Measurements from ENCODE around the gene LMNTD1.

LMNTD1 gene

GRCh38 chr12:25518512-25518911 lies 34.6 kb downstream of the LMNTD1 start (continued):
- TF ChIP-seq, protein P1, sequence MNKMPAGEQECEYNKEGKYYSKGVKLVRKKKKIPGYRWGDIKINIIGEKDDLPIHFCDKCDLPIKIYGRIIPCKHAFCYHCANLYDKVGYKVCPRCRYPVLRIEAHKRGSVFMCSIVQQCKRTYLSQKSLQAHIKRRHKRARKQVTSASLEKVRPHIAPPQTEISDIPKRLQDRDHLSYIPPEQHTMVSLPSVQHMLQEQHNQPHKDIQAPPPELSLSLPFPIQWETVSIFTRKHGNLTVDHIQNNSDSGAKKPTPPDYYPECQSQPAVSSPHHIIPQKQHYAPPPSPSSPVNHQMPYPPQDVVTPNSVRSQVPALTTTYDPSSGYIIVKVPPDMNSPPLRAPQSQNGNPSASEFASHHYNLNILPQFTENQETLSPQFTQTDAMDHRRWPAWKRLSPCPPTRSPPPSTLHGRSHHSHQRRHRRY (tag by site-specific recombination; IDR thresholded peaks at IDR 0.05): no peak
- TF ChIP-seq ZEB2 (tag by site-specific recombination; IDR thresholded peaks at IDR 0.05): no peak
- no peak for TF ChIP-seq ZNF561 (tag by site-specific recombination; IDR thresholded peaks at IDR 0.05; ENCODE audit: borderline replicate concordance)
- TF ChIP-seq MZF1 (tag by site-specific recombination; IDR thresholded peaks at IDR 0.05; ENCODE audit: borderline replicate concordance): no peak

GRCh38 chr12:25504744-25505143 lies 48.3 kb downstream of the LMNTD1 start:
- Histone ChIP-seq H3K9me3 (ENCODE audit: control insufficient read depth, insufficient read depth, low read depth, low read length) (no peaks in the 10 kb centered on the region), H3K4me1 (ENCODE audit: control insufficient read depth, insufficient read depth, low read length) (no peaks in the 10 kb centered on the region), H3K4me3 (ENCODE audit: low read depth, low read length) (no peak overlapping the region), H3K36me3 (ENCODE audit: control insufficient read depth in 2 of 2, insufficient read depth in 1 of 2, low read length in 2 of 2) (no peaks in the 10 kb centered on the region), H3K27ac (ENCODE audit: extremely low read depth, low read depth, low read length) (no peak overlapping the region)
- no peak for TF ChIP-seq ZIC2 (tag by site-specific recombination; IDR thresholded peaks at IDR 0.05)
- TF ChIP-seq ZBTB21 (tag by site-specific recombination; IDR thresholded peaks at IDR 0.05): no peak
- TF ChIP-seq MEIS1 (CRISPR knock-in tag; IDR thresholded peaks at IDR 0.05; ENCODE audit: borderline replicate concordance): no peak
- TF ChIP-seq ZNF624 (tag by site-specific recombination; IDR thresholded peaks at IDR 0.05): no peak
- no peak for TF ChIP-seq ZNF155 (tag by site-specific recombination; IDR thresholded peaks at IDR 0.05)
- no peak for TF ChIP-seq PBX3 (CRISPR knock-in tag; IDR thresholded peaks at IDR 0.05)
- TF ChIP-seq ZNF585B (tag by site-specific recombination; IDR thresholded peaks at IDR 0.05): no peak
- TF ChIP-seq ZNF544 (tag by site-specific recombination; IDR thresholded peaks at IDR 0.05): no peak
- POLR2A ChIA-PET: no interaction called here
- CTCF ChIA-PET: interaction anchor here (0.6 to 0.7 kb wide), 2 partner anchors 8 to 312 kb away, joined by 3 read pairs; no protein-coding TSS in a partner anchor

- ChIA-PET POLR2A (interaction anchor here (0.6 kb wide), 1 partner anchor 361 kb away, joined by 3 read pairs; no protein-coding TSS in a partner anchor), CTCF (interaction anchor here (0.6 to 1.3 kb wide), 2 partner anchors 30 to 68 kb away, joined by 3 to 4 read pairs; no protein-coding TSS in a partner anchor)
- TF ChIP-seq ZNF292 (tag by site-specific recombination; IDR thresholded peaks at IDR 0.05; ENCODE audit: borderline replicate concordance, low read depth): no peak
- no peak for TF ChIP-seq ZNF837 (tag by site-specific recombination; IDR thresholded peaks at IDR 0.05)
- no peak for TF ChIP-seq HOXC10 (CRISPR knock-in tag; IDR thresholded peaks at IDR 0.05)
- no peak for TF ChIP-seq SP2 (tag by site-specific recombination; IDR thresholded peaks at IDR 0.05)
- TF ChIP-seq ZNF2 (tag by site-specific recombination; IDR thresholded peaks at IDR 0.05): no peak
- TF ChIP-seq KLF7 (tag by site-specific recombination; IDR thresholded peaks at IDR 0.05; ENCODE audit: borderline replicate concordance): no peak
- TF ChIP-seq ZNF658 (tag by site-specific recombination; IDR thresholded peaks at IDR 0.05): no peak
- TF ChIP-seq WT1 (tag by site-specific recombination; IDR thresholded peaks at IDR 0.05): no peak
- TF ChIP-seq, protein P2, sequence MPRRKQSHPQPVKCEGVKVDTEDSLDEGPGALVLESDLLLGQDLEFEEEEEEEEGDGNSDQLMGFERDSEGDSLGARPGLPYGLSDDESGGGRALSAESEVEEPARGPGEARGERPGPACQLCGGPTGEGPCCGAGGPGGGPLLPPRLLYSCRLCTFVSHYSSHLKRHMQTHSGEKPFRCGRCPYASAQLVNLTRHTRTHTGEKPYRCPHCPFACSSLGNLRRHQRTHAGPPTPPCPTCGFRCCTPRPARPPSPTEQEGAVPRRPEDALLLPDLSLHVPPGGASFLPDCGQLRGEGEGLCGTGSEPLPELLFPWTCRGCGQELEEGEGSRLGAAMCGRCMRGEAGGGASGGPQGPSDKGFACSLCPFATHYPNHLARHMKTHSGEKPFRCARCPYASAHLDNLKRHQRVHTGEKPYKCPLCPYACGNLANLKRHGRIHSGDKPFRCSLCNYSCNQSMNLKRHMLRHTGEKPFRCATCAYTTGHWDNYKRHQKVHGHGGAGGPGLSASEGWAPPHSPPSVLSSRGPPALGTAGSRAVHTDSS (tag by site-specific recombination; IDR thresholded peaks at IDR 0.05): no peak
- TF ChIP-seq ZEB2 (tag by site-specific recombination; IDR thresholded peaks at IDR 0.05): no peak
- TF ChIP-seq PBX3 (CRISPR knock-in tag; IDR thresholded peaks at IDR 0.05): no peak
- TF ChIP-seq BCL6B (tag by site-specific recombination; IDR thresholded peaks at IDR 0.05): no peak
- no peak for TF ChIP-seq ZNF23 (tag by site-specific recombination; IDR thresholded peaks at IDR 0.05; ENCODE audit: borderline replicate concordance)
- TF ChIP-seq ZBTB8A (tag by site-specific recombination; IDR thresholded peaks at IDR 0.05): no peak
- no peaks in the 10 kb centered on the region for H3K4me1 ChIP-seq (ENCODE audit: control insufficient read depth, insufficient read depth, low read length)
- H3K27ac ChIP-seq (ENCODE audit: extremely low read depth, low read depth, low read length): no peak overlapping the region
- H3K36me3 ChIP-seq (ENCODE audit: control insufficient read depth in 2 of 2, insufficient read depth in 1 of 2, low read length in 2 of 2): no peaks in the 10 kb centered on the region
- no peaks in the 10 kb centered on the region for H3K9me3 ChIP-seq (ENCODE audit: control insufficient read depth, insufficient read depth, low read depth, low read length)
- H3K4me3 ChIP-seq (ENCODE audit: low read depth, low read length): no peak overlapping the region
Observed at GRCh38 chr12:25503666-25504065, 49.4 kb downstream of the LMNTD1 start.
